Right lobe of liver (tissue), 4 donors: ENCODE data around the gene TCP1.

Source experiments
- POLR2A ChIP-seq: fragments of 450-650 bp; IDR thresholded peaks from one replicate; pipeline ENCODE4 v1.6.1; 2017; ENCODE audit warnings: antibody characterized with exemption, mild to moderate bottlenecking
- TF ChIP-seq, protein P1 (sequence below), 4 donors: fragments of 200-600 bp in 3 of 4; fragments of 450-650 bp in 1 of 4; IDR thresholded peaks; one replicate each; pipeline versions ENCODE4 v1.5.1 to v1.8.0; 2016 to 2022; ENCODE audit warnings: antibody characterized with exemption in 4 of 4, mild to moderate bottlenecking in 2 of 4
- donor health status: DM: no; HTN: no; CAD: no.
- donor health status: DM: no; HTN: no; CAD: no.
- donor health status: DM: no; HTN: yes; CAD: no.

DNA sequence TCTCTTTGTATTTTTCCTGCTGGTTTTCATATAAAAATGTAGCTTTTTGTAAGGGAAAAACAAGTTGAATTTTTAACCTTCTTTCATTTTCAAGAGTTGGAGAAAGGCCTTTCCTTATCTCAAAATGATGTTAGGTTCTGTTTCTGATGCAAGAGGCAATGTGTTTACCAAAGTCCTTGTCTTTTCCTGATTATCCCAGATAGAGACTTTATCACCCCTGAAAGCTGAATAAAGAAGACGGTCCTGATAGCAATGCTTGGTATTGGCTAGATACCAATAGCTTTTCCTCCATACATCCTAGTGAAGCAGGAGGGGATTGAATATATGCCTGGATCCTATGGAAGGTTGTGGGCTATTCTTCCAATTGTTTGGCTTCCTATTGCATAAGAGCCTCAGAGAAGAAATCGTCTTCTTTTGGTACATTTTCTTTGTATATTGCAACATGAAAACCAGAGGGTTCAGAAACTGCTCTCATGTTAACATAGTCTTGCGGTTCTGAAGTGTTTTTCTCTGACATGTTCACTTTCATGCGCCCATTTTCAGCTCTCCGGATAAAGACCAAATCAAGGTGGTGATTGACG is 16.1 kb upstream of the TCP1 start:
- TF ChIP-seq, protein P1, sequence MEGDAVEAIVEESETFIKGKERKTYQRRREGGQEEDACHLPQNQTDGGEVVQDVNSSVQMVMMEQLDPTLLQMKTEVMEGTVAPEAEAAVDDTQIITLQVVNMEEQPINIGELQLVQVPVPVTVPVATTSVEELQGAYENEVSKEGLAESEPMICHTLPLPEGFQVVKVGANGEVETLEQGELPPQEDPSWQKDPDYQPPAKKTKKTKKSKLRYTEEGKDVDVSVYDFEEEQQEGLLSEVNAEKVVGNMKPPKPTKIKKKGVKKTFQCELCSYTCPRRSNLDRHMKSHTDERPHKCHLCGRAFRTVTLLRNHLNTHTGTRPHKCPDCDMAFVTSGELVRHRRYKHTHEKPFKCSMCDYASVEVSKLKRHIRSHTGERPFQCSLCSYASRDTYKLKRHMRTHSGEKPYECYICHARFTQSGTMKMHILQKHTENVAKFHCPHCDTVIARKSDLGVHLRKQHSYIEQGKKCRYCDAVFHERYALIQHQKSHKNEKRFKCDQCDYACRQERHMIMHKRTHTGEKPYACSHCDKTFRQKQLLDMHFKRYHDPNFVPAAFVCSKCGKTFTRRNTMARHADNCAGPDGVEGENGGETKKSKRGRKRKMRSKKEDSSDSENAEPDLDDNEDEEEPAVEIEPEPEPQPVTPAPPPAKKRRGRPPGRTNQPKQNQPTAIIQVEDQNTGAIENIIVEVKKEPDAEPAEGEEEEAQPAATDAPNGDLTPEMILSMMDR (IDR thresholded peaks at IDR 0.05), result no peak
- TF ChIP-seq POLR2A, result no peak
